GM19455 (cell line): ENCODE results near the gene JAKMIP1.

Source experiments
- ATAC-seq: cut with Tn5 transposase; IDR thresholded peaks from one replicate; pipeline ENCODE4 v1.9.1; 2021; ENCODE audit not compliant: unreplicated experiment

Gene JAKMIP1

DNA sequence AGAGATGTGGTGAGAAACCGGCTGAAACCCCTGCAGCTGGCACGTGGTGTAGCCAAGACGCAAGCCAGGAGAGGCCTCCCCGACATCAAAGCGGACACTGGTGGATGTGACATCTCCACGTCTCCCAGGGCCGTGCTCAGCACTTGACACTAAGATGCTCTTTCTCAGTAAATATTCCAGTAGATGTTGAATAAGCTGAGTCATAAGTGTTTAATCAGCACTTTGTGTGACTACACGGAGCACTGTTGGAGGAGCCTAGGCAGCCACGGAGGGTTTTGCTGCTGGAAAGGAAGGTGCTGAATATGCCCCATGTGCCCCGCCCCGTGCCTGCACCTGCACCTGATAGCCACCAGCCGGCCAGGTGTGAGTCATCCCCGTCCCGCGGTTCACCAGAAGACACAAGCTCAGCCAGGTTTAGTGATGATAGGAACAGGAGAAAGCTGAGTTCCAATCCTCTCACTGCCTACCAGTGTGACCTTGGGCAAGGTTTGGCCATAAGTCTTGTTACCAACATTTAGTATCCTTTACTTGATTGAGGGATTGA lies 153.1 kb downstream of the JAKMIP1 start:
- ATAC-seq: no peak

DNA sequence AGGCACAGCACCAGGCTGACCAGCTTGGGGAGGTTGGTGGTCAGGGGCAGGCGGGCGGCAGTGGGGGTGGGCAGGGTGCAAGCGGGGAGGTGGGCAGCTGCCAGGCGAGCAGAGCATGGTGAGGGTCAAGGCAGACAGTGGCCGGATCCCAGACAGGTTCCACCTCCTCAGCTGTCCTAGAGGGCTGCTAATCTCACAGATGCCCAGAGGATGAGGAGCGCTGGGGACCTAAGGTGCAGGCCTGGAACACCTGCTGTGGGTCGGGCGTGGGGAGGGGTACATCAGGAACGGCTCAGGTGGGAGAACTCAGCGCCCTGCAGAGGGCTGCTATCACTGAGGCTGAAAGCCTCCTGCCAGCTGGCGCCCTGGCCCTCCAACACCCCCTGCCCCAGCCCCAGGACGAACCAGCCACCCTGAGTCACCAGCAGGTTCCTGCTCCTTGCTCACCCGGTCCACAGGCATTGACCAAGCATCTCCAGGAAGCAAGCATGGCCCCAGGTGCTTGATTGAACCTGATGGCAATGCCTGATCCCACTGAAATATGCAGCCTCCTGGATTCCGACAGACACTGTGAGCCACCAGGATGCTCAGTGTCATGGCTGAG lies 153.7 kb downstream of the JAKMIP1 start:
- no peak for ATAC-seq

DNA sequence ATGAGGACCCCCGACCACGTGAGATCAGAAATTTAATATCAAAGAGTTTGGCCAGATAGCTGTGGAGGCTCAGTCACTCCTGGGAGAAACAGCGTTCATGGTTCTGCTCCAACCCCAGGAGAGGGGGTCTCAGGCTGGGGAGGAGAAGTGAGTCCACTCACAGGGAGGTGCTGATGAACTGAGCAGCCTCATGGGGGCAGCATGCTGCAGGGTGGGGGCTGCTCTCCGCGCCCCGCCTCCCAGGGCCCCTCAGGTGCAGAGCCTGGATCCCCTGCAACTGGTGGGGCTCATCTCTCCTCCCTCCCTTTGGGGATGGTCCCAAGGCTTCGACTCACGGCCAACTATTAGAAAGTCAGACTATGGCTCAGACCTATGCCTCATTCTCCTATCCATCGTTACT lies 155.5 kb downstream of the JAKMIP1 start:
- no peak for ATAC-seq

DNA sequence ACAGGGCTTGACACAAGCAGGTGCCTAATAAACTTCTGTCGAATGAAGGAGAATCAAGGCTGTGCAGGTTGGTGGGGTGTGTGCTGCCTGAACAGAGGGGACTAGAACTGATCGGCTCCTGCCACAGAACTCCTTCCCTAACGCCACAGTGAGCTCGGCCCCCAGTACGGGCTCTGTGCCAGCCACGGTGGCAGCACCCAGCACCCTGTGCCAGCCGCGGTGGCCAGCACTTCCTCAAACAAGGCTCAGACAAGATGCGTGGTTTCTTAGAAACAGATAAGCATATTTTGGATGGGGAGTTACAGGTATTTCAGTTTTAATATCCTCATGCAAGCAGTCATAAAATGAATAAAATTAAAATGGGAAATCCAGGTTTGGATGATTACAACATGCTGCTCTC lies 156.1 kb downstream of the JAKMIP1 start:
- no peak for ATAC-seq

DNA sequence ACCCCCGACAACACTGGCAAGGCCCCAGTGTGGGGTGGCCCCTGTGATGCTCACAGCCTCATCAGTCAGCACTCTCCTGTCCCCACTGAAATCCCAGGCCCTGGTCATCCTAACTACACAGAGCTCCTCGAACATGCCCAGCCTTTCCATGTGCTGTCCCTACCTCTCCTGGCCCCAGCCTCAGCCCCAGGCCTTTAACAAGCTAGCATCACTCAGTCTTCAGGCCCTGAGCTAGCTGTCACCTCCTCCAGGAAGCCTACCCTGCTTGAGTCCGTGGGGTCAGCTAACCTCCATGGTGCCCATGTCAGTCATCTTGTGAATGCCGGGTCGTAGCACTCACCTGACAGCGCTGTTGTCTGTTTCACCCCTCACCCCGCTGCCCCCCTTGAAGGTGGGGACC lies 156.5 kb downstream of the JAKMIP1 start:
- no peak for ATAC-seq

DNA sequence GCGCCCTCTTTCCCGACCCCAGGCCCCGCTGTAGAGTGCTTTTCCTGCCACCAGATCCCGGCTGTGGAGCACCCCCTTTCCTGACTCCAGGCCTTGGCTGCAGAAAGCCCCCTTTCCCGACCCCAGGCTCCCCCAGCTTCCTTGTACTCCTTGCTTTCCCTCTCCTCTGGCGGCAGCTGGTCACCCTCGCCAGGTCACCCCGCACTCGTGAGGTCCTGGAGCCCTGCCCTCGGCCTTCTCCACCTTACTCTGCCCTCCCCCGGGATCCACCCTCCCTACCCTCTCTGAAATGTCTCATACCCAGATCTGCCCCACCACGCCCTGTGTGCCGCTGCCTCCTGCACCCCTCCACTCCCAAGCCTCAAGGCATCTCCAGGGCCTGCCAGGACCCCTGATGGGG lies 157.2 kb downstream of the JAKMIP1 start:
- no peak for ATAC-seq

DNA sequence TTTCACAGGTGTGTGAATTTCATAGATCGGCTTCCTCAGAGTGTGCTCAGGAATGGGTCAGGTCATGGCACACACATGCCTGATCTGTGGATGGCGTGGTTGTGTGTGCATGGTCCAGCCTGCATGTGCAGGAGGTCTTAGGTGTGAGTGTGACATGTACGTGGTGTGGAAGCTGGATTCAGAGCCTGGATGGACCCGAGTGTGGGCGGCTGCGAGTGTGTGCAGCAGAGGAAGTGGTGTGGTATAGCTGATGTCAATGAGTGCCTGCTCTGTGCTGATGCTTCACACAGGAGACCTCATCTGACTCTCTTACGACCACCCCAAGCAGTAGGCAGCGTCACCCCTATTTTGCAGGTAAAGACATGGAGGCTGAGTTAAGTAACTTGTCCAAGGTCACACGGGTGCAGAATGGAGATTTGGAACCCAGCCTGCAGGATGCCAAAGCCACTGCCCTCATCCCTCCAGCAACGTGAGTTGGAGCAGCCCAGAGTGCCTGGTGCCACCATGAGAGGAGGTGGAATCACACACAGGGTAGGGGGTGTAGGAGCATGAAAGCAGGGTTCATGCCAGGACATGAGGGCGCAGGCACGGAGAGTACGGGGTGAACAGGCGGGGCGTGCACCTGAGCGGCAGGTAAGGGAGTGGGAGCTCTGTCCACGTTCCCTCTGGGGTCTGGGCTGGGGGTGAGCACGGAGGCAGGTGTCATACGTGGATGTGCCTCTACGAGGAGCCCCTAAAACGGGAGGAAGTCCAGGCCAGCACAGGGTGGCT lies 157.9 kb downstream of the JAKMIP1 start:
- no peak for ATAC-seq

DNA sequence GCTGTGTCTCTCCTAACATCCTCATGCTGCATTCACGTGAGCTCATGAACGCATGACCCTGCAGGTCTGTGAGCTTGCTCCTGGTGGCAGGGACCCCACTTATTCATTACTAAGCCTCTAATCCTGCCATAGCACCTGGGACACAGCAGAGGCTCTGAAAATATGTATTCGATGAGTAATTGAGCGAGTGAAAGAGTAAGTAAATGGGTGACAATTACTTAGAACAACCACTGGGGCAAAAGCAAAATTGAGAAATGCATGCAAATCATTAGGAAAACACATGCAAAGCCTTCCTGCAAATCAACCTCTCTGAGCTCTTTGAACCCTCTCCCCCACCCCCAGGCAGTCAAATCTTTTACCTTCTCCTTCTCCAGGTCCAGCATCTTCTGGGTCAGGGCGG lies 158.5 kb downstream of the JAKMIP1 start:
- ATAC-seq: no peak

DNA sequence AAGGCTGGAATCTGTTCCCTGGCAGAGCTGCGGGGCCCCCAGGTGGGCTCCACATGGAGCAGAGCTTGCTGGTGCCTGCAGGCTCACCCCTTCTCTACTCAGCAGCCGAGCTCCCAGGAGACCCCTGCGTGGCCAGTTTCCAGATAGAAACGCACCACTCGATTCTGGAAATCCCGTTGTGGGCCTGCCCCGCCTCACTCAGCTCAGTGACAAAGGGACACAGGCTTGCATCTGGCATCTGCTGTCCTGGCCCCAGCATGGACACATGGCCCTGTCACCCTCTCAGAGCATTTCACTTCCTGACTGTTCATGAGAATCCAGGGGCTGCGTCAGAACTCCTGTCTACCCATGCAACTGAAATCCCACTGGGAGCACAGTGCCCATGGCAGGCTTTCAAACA lies 161.6 kb downstream of the JAKMIP1 start:
- no peak for ATAC-seq

DNA sequence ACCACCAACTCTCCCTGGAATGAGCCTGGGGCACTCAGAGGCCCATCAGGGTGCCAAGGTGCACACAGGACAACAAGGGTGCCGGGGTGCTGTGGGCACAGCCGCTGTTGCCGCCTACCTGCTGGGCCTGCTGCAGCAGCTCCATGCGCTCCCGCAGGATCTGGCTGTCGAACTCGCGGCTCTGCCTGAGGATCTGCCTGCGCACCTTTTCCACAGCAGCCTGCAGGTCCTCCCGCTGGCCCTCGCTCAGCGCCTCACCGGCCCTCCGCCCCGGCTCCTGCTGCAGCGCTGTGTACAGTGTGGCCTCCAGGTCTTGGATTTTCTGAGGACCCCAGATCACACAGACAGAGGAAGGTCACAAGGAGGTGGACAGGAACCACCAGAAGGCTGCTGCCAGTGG lies 164.6 kb downstream of the JAKMIP1 start:
- ATAC-seq: no peak

DNA sequence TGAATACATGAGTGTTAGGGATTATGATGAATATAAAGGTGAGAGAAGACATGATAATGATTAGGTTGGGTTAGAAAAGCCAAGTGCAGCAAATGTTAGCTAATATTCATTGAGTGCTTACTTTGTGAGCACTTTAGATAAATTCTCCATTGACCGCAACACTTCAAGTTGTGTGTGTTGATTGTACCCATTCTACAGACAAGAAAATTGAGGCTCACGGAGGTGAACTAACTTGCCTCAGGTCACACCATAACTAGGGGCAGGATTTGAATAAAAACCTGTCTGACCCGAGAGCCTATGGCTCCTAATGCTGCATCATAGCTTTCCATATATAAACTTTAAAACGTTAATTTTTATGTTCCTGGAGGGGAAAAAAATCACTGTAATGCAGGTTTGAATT lies 167.0 kb downstream of the JAKMIP1 start:
- no peak for ATAC-seq

DNA sequence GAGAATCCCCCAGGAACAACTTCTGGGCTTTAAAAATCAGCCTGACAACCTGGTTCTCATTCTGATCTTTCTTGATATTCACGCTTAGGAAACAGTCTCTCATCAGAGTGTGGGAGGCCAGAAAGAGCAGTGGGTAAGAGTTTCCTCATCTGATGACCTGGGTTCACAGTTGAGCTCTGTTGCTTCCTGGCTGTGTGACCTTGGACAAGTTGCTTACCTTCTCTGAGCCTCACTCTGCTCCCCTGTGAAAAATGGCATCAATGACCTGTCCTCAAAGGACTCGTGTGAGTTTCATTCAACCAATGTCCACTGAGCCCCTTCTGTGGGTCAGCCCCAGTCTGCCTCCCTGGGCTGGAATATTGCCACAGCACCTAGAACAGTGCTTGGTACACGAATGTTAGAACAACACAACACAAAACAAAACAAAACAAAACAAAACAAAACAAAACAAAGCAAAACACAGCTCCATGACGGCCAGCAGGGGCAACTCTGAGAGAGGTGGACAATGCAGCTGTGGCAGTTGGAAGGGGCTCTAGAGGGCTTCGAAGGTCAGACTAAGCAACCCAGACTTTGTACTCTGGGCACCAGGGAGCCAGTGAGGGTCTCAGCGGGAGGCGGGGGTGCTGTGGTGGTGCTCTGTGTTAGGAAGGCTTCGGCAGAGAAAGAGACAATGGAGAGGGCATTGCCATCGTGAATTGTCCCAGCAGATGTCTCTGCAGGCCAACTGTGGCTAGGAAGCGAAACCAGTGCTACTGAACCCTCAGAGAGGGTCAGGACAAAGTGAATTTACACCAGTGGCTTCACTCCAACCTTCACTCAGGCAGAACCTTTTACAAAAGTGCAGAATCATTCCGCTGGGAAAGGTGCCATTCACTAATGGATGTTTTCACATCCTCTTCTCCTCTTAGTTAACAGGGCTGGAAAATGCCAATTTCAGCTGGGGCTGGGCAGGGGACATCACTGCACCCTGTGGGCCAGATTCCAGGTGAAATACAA lies 167.8 kb downstream of the JAKMIP1 start:
- no peak for ATAC-seq

DNA sequence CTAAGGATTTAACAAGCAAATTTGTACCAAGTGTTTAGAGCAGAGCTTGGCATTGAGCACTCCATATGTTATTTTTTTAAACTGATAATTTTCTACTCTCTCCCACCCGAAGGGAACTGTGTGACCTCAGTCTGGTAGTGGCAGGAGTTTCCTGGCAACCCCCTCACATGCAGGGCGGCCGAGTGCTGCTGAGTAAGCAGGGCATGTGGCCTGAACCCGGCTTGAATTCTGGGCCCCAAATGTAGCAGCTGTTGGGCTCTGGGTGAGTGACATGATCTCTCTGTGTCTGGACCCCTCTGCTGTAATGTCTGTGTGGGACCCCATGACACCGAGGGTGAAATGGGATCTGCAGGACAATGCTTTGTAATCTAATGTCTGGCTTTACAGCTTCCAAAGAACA lies 168.5 kb downstream of the JAKMIP1 start:
- ATAC-seq: no peak

DNA sequence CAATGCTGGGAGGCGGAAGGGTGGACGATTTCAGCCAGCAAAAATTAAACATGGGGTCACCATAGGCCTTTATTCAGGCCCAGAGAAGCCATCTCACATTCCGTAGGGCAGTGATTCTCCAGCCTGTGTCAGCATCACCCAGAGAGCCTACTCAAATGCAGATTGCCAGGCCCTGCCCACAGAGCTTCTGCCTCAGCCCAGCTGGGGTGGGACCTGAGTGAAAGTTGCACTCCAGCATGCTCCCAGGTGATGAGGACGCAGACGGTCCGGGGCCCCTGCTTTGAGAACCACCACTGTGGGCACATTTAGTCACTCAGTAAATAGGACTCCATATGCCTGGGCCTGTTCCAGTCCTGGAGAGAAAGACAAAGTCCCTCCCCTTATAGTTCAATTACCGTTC lies 169.7 kb downstream of the JAKMIP1 start:
- no peak for ATAC-seq

DNA sequence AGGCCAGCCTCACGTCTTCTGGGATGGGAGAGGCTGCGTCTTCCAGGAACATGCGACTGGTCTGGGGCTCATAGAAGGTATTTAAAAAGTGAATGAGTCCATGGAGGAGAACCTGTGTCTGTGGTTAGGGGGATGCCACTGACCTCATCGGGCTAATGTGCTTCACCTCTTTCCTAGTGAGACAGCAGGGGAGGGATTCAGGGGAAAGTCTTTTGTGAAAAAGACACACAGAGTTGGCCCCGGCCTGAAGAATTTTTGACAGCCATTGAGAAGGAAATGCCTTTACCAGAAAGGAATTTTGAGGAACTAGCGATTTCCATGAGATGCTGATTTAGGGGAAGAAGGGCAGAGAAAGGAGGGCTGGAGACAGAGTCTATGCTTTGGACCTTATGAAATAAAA lies 171.1 kb downstream of the JAKMIP1 start:
- ATAC-seq: no peak

DNA sequence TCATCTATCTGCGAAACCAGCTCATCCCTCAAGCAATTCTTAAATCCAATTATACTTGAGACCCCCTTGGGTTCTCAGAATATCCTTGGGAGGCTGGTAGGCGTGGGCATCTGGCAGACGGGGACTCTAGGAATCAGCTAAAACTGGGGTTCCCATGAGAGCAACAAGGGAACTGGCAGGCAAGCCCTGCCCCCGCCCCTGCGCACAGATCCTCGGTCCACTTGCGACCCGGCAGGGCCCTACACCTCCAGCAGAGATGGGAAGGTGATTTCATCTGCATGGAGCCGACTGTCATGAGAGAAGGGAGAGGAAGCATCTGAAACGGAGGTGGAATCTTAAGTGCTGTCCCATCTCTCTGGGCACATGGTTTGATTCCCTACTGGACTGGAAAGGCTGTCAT lies 172.2 kb downstream of the JAKMIP1 start:
- ATAC-seq: no peak

DNA sequence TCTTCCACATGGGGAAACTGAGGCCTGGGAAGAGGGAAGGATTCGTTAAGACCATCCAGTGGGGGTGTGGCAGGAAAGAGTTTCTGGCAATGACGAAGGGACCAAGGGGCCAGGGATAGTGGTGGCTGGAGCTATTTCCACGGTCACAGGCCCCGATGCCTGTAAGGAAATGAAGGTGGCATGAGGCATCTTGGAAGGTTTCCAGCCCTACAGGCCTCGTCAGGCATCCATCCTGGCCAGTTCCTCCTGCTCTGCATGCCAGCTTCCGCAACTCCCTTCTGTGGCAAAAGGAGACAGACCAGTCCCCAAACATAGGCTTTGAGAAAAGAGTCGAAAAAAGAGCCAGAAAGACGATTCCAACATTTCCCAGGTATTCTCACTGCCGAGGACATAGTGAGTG lies 173.0 kb downstream of the JAKMIP1 start:
- ATAC-seq: no peak

DNA sequence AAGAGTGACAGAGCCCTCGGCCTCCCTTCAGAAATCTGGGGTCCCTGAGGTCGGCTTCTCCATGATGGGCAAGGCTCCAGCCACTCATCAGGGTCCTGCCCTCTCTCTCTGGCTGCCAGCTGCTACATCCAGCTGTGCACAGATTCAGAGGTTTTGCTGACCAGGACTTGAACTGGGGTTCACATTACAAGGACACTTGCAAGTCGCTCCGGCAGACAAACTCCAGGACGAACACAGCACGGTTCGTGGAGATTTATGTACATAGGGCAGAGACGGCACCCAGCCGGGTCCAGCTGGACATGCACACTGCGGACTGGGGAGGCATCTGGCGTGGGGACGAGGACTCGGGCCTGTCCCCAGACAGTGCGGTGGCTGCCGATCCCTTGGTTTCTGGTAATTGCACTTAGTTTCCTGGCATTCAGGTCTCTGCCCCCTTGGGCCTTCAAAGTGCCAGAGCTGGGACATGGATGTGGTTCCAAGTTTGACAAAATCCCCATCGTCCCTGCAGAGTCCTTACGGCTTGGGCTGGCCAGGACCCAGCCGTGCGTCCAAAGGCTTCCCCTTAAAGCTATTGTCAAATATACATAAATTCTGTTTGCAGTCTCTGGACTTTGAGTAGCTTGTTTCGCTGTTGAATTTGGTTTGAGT lies 175.9 kb downstream of the JAKMIP1 start:
- ATAC-seq: no peak

DNA sequence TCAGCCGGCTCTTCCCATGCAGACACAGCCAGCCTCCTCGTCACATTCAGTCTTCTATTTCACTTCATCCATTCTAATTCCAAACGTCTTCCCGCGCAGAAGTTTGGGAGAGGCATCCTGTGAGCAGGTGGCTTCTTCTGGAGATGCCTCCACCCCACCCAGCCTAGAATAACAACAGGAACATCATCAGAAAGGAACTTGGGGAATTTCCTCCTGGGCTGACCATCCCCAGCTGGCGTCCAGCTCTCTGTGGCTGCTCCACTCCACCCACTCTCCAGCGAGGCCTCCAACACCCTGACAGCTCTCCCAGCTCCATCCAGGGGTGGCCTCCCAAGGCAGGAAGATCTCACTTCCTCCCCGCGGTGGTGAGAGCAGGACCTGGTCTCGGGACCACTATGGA lies 176.6 kb downstream of the JAKMIP1 start:
- no peak for ATAC-seq

DNA sequence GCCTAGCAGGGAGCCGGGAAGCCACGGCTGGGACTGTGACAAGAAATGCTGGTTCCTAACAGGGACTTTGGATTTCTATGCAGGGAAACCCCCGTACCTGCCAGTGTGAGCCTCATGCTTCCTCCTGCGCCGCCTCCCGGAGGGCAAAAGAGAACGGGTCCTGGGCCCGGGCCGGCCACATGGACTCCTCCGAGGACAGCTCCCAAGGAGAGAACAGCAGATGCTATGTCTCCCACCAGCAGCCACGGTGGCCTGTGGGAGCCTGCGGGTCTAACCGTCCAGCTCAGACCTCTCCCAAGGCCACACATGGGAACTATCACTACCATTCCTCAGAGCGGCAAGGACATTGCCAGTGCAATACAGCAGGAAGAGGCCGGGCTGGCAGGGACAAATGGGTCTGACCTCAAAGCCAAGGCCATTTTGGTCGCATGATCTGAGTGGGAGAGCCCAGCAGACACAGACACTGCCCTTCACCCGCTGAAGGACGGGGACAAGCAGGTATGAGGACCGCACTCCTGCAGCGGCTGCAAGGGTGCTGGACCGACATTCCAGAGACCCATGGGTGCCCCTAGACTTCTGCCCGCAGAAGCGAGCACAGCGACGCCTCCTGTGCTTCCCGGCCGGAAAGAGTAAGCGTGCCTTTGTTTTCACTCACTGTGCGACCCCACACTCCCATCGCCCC lies 177.6 kb downstream of the JAKMIP1 start:
- no peak for ATAC-seq
